Measurements from ENCODE around the gene TMC2.
"Not testable (repeated sequence)": the region's sequence is repeated elsewhere in the genome, so short reads cannot be mapped to it uniquely, and the experiment has no call there.

TMC2 gene

DNA sequence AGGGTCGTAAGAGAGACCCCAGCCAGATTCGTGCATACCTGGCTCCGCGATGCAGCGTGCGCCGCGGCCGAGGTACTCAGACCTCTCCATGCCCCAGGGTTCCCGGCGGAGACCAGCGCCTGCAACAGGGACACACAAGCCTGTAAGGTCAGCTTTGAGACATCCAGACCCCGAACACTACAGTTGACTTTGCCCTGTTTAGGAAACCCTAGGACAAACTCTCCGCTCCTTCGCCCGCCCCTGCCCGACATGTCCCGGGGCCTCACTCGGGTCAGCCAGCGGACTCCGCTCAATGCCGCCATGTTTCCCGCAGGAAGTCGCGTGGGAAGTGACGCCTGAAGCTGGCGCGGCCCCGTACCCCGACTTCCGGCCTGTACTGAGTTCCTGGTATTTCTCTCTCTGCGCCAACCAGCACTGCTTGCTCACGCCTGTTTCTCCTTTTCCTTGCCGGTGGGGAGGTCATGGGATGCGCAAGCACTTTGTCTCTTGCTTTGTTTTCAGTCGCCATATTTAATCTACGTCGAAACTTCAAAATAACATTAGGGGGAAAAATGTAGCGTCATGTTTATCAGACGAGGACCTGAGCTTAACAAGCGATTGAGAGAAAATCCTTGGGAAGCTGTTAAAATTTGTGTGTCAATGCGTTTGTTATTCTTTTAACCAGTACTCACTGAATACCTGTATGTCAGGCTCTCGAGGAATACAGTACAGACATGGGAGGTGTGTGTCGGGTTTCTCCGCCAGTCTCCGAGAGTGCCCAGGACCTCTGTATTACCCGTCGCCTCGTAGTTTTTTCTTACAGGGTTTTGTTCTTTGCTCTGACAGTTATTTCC lies 127.7 kb downstream of the TMC2 start, which contains the start of gene IDH3B:
TSS of gene IDH3B (minus strand) at position 330 of the 833 bp plus-strand sequence. CDS start at position 302, 28 bp downstream.
- DNase-seq: peak; percentile 85 to 90 (median 89)

DNA sequence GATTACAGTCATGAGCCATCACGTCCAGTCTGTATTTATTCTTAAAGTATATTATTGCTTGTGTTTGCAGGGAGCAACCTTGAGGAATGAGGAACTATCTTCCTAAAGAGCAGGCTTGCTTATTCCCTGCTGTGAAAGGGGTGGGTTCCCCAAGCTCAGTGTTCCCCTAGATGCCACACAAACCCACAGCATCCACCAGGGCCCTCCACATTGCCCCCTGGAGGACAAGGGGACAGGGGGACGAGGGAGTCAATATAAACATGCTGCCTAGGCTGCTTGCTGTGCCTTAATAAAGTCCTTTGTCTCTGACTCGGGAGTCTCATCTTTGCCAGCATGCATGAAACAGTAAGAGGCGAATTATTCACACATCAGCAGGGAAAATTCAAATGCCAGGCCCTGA lies 135.6 kb downstream of the TMC2 start:
- DNase-seq: no peak

DNA sequence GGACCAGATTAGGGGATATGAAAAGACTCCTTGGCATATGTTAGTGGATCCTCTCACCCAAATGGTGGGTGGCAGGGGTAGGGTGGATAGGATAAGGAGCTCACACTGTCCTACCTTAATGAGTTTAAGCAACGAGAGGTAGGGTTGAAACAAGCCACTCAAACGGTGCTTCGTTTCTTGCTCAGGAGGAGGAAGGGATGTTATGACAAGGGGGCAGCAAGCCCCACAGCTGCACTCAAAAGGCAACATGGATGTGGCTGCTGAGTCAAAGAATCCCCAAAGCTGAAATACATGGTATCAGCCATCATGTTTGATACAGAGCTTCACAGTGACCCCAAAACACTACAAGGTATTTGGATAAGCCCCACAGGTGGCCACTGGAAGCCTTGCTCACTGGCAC lies 136.1 kb downstream of the TMC2 start:
- no peak for DNase-seq

DNA sequence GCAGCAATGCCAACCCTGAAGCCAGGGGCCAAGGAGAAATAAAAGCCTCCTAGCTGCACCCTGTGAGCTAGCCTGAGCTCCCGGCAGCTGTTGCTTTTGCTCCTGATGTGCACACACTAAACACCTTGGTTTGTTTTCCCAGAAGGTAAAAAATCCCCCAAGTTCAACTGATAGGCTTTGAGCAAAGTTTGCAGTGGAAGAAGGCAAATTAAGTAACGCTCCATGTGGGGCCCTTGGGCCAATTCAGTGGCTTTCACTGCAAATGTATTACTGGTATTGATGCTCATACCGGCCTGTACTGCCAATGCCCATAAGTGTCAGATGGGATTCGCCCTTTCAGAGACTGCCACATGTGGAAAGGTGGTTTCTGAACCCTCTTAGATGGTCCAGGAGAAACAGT lies 137.1 kb downstream of the TMC2 start:
- DNase-seq: no peak

DNA sequence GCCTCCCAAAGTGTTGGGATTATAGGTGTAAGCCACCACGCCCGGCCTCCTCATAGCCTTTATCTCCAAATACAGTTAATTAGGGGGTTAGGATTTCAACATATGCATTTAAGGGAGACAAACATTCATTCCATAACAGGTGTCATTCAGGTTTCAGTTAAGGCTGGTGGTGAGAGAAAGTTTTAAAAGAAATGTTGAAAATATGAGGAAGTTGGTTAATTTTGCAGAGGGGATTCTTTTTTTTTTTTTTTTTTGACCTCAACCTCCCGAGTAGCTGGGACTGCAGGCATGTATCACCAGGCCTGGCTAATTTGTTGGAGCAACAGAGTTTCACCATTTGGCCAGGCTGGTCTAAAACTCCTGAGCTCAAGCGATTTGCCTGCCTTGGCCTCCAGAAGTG lies 143.7 kb downstream of the TMC2 start:
- no peak for DNase-seq

DNA sequence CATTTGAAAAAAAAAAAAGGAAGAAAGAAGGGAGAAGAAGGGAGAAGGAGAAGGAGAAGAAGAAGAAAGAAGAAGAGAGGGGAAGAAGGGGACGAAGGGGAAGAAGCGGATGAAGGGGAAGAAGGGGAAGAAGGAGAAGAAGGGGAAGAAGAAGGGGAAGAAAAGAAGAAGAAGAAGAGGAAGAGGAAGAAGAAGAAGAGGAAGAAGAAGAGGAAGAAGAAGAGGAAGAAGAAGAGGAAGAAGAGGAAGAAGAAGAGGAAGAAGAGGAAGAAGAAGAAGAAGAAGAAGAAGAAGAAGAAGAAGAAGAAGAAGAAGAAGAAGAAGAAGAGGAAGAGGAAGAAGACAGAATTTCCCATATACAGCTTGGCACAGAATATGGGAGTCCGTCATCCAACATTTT lies 145.7 kb downstream of the TMC2 start:
- DNase-seq: not testable (repeated sequence)

DNA sequence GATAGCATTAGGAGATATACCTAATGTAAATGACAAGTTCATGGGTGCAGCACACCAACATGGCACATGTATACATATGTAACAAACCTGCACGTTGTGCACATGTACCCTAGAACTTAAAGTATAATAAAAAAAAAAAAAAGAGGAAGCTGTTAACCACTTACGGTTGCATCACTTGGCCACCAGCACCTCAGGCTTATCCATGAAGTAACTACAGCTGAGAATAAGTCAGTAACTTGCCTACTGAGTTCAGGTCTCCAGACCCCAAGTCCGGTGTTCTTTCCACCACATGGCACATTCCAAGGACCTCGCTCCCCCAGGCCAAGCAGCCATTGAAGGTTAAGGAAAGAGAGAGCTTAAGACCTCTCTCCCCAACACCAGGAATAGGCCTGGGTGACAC lies 148.4 kb downstream of the TMC2 start:
- not testable (repeated sequence) for DNase-seq

DNA sequence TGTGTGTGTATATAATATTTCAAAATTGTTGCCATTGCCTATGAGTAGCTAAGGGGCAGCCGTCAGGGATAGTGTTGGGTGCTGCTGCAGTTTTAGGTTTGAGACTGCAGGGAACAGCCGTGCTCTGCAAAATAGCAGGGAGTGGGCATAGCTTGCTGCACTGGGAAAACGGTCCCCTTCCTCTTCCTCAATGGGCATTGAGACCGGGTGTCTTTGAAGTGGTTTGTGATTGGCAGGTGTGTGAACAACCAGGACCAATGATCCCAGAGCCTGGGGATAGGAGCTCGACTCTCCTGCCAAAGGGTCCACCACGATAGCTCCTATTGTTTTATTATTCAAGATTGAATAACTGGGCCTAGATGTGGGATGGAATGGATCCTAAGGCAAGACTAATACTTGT lies 151.1 kb downstream of the TMC2 start:
- DNase-seq: no peak

DNA sequence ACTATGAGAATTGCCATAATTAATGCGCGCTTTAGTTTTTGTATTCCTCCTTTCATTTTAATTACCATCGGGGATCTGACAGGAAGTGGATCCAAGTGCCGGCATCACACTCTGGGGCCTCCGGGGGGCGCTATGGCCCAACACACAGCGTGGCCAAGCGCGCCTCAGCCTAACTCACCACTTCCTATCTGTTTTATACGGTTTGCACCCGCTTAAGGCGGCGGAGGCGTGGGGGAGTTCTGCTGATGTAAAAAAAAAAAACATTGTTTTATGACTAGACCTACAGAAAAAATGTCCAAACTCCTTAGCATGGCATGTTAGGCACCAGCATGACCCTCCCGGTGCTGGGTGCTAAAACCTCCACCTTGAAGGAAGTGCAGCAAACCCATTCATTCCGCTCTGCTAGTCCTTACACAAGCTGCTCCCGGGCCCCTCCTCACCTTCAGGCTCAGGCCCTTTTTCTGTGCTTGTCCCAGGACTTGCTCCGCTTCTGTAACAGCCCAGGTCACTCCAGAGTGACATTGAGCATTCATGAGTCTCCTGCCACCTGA lies 151.7 kb downstream of the TMC2 start:
- peak; percentile 63 to 85 (median 69) for DNase-seq

DNA sequence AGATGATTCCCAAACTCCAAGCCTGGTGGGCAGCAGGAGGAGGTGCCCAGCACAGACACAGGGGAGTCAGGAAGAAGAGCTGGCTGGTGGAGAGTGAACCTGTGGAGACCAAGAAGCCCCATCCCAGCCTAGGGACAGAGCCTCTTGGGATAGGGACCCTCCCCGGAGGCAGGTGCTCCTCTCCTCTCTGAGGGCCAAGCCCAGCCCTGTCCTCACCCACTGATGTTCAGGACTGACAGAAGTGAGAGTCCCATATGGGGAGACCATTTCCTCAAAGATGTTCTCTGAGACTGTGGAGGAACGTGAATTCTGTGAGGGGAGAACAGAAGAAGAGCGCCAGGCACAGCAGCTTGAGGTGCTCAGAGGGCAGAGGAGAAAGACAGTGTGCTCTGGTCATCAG lies 153.8 kb downstream of the TMC2 start:
- no peak for DNase-seq

DNA sequence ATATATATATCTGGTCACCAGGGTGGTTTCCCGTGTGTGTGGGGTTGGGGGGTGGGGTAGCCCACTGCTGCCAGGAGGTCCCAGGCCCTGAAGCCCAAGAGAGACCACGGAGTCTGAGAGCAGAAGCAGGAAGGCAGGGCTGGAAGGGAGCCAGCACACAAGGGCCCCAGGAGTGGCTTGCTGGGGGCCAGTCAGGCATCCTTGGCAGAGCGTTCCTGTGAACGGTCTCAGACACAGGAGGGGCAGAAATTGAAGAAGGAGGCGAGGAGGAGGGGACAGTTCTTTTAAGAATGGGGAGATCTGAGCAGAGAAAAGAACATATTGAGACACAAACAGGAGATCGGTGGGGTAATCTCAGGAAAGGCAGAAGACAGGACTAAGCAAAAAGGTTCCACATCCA lies 154.3 kb downstream of the TMC2 start:
- no peak for DNase-seq

DNA sequence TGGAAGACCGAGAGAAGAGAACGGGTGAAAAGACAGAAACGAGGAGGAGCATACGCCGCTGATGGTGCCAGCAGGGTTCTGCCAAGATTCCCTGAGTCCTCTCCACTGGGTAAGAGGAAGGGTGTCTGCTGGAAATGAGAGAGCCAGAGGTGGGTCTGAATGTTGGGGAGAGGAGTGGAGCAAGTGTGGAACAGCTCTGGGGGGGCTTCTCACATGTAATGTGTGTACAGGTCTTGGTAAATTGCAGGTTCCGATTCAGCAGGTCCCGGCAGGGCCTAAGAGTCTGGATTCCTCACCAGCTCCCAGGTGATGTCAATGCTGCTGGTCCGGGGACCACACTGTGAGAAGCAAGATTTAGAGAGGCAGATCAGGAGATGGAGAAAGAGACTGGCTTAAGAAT lies 154.8 kb downstream of the TMC2 start:
- no peak for DNase-seq
